ENCODE results near the gene CCL25.
A peak's percentile ranks its signal among the peaks of the same experiment; 100 is the strongest.

Gene CCL25

DNA sequence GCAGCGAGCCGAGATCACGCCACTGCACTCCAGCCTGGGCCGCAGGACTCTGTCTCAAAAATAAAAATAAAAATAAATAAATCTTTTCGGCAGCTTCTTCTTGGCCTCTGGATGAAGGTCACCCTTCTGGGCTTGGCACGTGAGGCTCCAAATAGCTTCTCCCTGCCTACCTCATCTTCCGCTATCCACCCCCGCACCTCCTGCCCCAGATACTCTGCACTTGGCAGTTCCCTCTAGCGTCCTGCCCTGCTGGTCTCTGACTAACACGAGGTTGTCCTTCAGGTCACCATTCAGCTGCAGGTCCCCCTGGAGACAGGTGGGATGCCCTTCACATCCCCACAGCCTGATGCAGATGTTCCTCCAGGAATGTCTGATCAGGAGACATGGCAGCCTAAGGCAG, 8.5 kb upstream of the CCL25 start:
- Histone ChIP-seq H2AFZ (ENCODE audit: low read depth, low read length) (no peak overlapping the region), H3K14ac (ENCODE audit: low read length in 2 of 2) (no peak overlapping the region), H3K18ac (ENCODE audit: low read depth in 1 of 2, low read length in 2 of 2) (no peak overlapping the region), H3K4me2 (ENCODE audit: low read length, poor library complexity, severe bottlenecking) (no peak overlapping the region), H3K4me1 (ENCODE audit: control insufficient read depth, insufficient read depth, low read depth, low read length) (peaks cover 2% of the 10 kb centered on the region), H4K8ac (ENCODE audit: low read length) (no peak overlapping the region), H2BK12ac (ENCODE audit: low read length in 2 of 2) (no peak overlapping the region), H2BK120ac (ENCODE audit: low read depth, low read length) (no peak overlapping the region), H3K27ac (ENCODE audit: low read length, poor library complexity, severe bottlenecking) (no peak overlapping the region), H3K4me3 (ENCODE audit: insufficient read depth in 1 of 2, low read depth in 1 of 2, low read length in 2 of 2) (no peak overlapping the region), H3K9me3 (ENCODE audit: control insufficient read depth, low read length) (no peaks in the 10 kb centered on the region), H3K4ac (ENCODE audit: low read depth in 1 of 2, low read length in 2 of 2) (no peak overlapping the region), H2BK15ac (ENCODE audit: low read depth, poor library complexity, severe bottlenecking) (no peak overlapping the region), H3K23ac (ENCODE audit: low read length in 2 of 2) (no peak overlapping the region), H3K9ac (ENCODE audit: low read length) (no peak overlapping the region), H3K27me3 (ENCODE audit: control insufficient read depth in 1 of 2, insufficient read depth in 1 of 2, low read length in 2 of 2) (peaks cover 0 to 8% of the 10 kb centered on the region in 2 experiments), H2BK5ac (ENCODE audit: low read depth, low read length, poor library complexity, severe bottlenecking) (no peak overlapping the region), H4K91ac (ENCODE audit: low read length) (no peak overlapping the region), H3K36me3 (ENCODE audit: control insufficient read depth in 1 of 2, insufficient read depth in 2 of 2, low read depth in 1 of 2, low read length in 2 of 2) (no peaks in the 10 kb centered on the region), H3K79me1 (replicated peaks; ENCODE audit: low read length, poor library complexity, severe bottlenecking) (no peaks in the 10 kb centered on the region), H2AK5ac (ENCODE audit: low read length, severe bottlenecking) (no peak overlapping the region)
- WGBS, result 92% methylated on average over 10 of the region's 10 CpGs
- DNase-seq, result no peak

DNA sequence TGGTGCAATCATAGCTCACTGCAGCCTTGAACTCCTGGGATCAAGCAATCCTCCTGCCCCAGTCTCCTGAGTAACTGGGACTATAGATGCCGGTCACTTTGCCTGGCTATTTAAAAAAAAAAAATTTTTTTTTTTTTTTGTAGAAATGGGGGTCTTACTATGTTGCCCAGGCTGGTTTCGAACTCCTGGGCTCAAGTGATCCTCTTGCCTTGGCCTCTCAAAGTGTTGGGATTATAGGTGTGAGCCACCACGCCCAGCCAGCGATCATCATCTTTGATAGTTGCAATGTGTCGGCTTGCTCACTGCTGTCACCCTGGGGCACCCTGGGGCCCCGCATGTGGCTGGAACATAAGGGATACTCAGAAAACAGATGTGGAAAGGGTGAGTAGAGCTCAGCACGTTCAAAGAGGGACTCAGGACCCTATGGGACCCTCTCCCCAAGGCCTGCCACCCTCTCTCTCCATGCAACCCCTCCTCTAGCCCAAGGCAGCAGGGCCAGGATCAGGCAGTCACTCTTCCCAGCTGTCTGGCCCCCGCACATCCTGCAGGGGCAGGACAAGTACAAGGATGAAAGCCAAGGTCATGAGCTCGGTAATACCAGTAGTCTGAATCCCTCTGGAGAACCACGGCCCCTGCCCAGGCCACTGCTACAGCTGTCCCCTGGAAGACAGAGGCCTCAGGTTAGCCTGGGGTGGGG, 6.5 kb upstream of the CCL25 start:
- no peak overlapping the region for H2BK12ac ChIP-seq (ENCODE audit: low read length in 2 of 2)
- no peak overlapping the region for H3K18ac ChIP-seq (ENCODE audit: low read depth in 1 of 2, low read length in 2 of 2)
- no peaks in the 10 kb centered on the region for H3K9me3 ChIP-seq (ENCODE audit: control insufficient read depth, low read length)
- H4K8ac ChIP-seq (ENCODE audit: low read length), result no peak overlapping the region
- no peak overlapping the region for H2BK120ac ChIP-seq (ENCODE audit: low read depth, low read length)
- H2AK5ac ChIP-seq (ENCODE audit: low read length, severe bottlenecking), result no peak overlapping the region
- H3K4me3 ChIP-seq (ENCODE audit: insufficient read depth in 1 of 2, low read depth in 1 of 2, low read length in 2 of 2), result no peak overlapping the region
- H3K4ac ChIP-seq (ENCODE audit: low read depth in 1 of 2, low read length in 2 of 2), result no peak overlapping the region
- H3K14ac ChIP-seq (ENCODE audit: low read length in 2 of 2), result no peak overlapping the region
- H3K27me3 ChIP-seq (ENCODE audit: control insufficient read depth in 1 of 2, insufficient read depth in 1 of 2, low read length in 2 of 2), result peaks cover 8 to 24% of the 10 kb centered on the region in 2 experiments
- no peak overlapping the region for H3K4me2 ChIP-seq (ENCODE audit: low read length, poor library complexity, severe bottlenecking)
- H3K36me3 ChIP-seq (ENCODE audit: control insufficient read depth in 1 of 2, insufficient read depth in 2 of 2, low read depth in 1 of 2, low read length in 2 of 2), result no peaks in the 10 kb centered on the region
- H3K9ac ChIP-seq (ENCODE audit: low read length), result no peak overlapping the region
- H4K91ac ChIP-seq (ENCODE audit: low read length), result no peak overlapping the region
- DNase-seq, result no peak
- no peaks in the 10 kb centered on the region for H3K79me1 ChIP-seq (replicated peaks; ENCODE audit: low read length, poor library complexity, severe bottlenecking)
- H3K4me1 ChIP-seq (ENCODE audit: control insufficient read depth, insufficient read depth, low read depth, low read length), result peaks cover 12% of the 10 kb centered on the region
- no peak overlapping the region for H2BK5ac ChIP-seq (ENCODE audit: low read depth, low read length, poor library complexity, severe bottlenecking)
- 70% methylated on average over 10 of the region's 10 CpGs for WGBS
- H3K23ac ChIP-seq (ENCODE audit: low read length in 2 of 2), result no peak overlapping the region
- no peak overlapping the region for H3K27ac ChIP-seq (ENCODE audit: low read length, poor library complexity, severe bottlenecking)
- no peak overlapping the region for H2BK15ac ChIP-seq (ENCODE audit: low read depth, poor library complexity, severe bottlenecking)
- no peak overlapping the region for H2AFZ ChIP-seq (ENCODE audit: low read depth, low read length)

DNA sequence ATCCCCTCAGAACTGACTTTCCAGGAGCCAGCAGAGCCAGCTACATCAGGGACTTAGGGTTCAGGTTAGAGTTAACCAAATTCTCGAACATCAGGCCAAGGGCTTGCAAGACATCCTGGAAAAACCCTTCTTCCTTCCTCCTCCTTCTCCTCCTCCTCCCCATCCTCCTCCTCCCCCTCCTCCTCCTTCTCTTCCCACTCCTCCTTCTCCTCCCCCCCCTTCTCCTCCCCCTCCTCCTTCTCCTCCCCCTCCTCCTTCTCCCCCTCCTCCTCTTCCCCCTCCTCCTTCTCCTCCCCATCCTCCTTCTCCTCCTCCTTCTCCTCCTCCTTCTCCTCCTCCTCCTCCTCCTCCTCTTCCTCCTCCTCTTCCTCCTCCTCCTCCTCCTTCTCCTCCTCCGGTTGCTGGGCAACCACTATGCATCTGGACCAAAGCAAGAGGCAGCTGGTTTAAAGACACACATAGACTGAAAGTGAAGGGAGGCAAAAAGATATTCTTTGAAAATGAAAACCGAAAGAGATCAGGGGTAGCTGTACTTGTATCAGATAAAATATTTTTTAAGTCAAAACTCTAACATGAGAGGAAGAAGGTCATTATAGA, 5.9 kb upstream of the CCL25 start:
- no peak overlapping the region for H4K91ac ChIP-seq (ENCODE audit: low read length)
- no peak overlapping the region for H2BK120ac ChIP-seq (ENCODE audit: low read depth, low read length)
- DNase-seq, result no peak
- no peaks in the 10 kb centered on the region for H3K36me3 ChIP-seq (ENCODE audit: control insufficient read depth in 1 of 2, insufficient read depth in 2 of 2, low read depth in 1 of 2, low read length in 2 of 2)
- peaks cover 10% of the 10 kb centered on the region for H3K4me1 ChIP-seq (ENCODE audit: control insufficient read depth, insufficient read depth, low read depth, low read length)
- H3K4ac ChIP-seq (ENCODE audit: low read depth in 1 of 2, low read length in 2 of 2), result no peak overlapping the region
- H3K9ac ChIP-seq (ENCODE audit: low read length), result no peak overlapping the region
- H3K18ac ChIP-seq (ENCODE audit: low read depth in 1 of 2, low read length in 2 of 2), result no peak overlapping the region
- H2BK12ac ChIP-seq (ENCODE audit: low read length in 2 of 2), result no peak overlapping the region
- no peak overlapping the region for H2AFZ ChIP-seq (ENCODE audit: low read depth, low read length)
- no peak overlapping the region for H3K4me3 ChIP-seq (ENCODE audit: insufficient read depth in 1 of 2, low read depth in 1 of 2, low read length in 2 of 2)
- H2BK5ac ChIP-seq (ENCODE audit: low read depth, low read length, poor library complexity, severe bottlenecking), result no peak overlapping the region
- H3K79me1 ChIP-seq (replicated peaks; ENCODE audit: low read length, poor library complexity, severe bottlenecking), result no peaks in the 10 kb centered on the region
- no peak overlapping the region for H2BK15ac ChIP-seq (ENCODE audit: low read depth, poor library complexity, severe bottlenecking)
- 80% methylated on average over 1 of the region's 3 CpGs for WGBS
- H2AK5ac ChIP-seq (ENCODE audit: low read length, severe bottlenecking), result no peak overlapping the region
- H4K8ac ChIP-seq (ENCODE audit: low read length), result no peak overlapping the region
- H3K27ac ChIP-seq (ENCODE audit: low read length, poor library complexity, severe bottlenecking), result no peak overlapping the region
- no peak overlapping the region for H3K14ac ChIP-seq (ENCODE audit: low read length in 2 of 2)
- no peaks in the 10 kb centered on the region for H3K9me3 ChIP-seq (ENCODE audit: control insufficient read depth, low read length)
- no peak overlapping the region for H3K23ac ChIP-seq (ENCODE audit: low read length in 2 of 2)
- peaks cover 8 to 22% of the 10 kb centered on the region in 2 experiments for H3K27me3 ChIP-seq (ENCODE audit: control insufficient read depth in 1 of 2, insufficient read depth in 1 of 2, low read length in 2 of 2)
- H3K4me2 ChIP-seq (ENCODE audit: low read length, poor library complexity, severe bottlenecking), result no peak overlapping the region

DNA sequence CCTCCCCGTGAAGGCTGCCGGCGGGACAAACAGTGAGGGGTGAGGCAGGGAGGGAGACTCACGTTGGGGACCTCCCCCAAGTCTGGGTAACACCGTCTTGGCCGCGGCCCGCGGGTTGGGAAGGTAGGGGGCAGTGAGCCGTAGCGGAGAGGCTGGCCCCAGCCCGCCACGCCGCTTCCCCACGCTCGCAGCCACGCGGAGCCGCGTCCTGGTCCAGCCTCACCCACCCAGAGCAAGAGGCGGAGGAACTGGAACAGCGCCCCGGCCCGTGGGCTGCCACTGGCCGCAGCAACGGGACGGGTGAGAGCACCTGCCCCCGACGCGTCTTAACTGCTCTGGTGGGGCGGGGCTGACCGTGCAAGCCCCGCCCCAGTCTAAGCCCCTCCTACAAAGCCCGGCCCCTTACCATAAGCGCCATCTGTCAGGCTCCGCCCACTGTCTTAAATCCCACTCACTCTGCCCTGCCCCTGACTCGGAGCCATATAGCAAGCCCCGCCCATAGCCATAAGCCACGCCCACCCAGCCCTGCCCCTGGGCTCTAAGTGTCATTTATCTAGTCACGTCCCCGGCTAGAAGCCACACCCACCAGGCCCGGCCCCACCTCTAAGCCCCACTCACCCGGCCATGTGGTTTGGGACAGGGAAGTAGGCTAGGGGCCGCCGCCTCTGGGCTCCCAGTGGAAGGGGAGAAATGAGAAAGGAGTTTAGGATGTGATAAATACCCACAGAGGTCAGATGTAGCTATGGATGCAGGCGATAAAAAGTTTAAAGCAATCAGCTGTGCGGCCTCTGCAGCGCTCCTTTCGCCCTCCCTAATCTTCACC, 2.1 kb upstream of the CCL25 start:
- H3K18ac ChIP-seq (ENCODE audit: low read depth in 1 of 2, low read length in 2 of 2), result peak overlapping the region in 1 of 2 experiments; percentile 24
- H3K36me3 ChIP-seq (ENCODE audit: control insufficient read depth in 1 of 2, insufficient read depth in 2 of 2, low read depth in 1 of 2, low read length in 2 of 2), result no peaks in the 10 kb centered on the region
- H3K4me1 ChIP-seq (ENCODE audit: control insufficient read depth, insufficient read depth, low read depth, low read length), result peaks cover 10% of the 10 kb centered on the region
- no peaks in the 10 kb centered on the region for H3K9me3 ChIP-seq (ENCODE audit: control insufficient read depth, low read length)
- H2BK15ac ChIP-seq (ENCODE audit: low read depth, poor library complexity, severe bottlenecking), result no peak overlapping the region
- DNase-seq, result peak; percentile 77
- H4K91ac ChIP-seq (ENCODE audit: low read length), result no peak overlapping the region
- peak overlapping the region; percentile 89 for H2AFZ ChIP-seq (ENCODE audit: low read depth, low read length)
- H2BK12ac ChIP-seq (ENCODE audit: low read length in 2 of 2), result no peak overlapping the region
- no peak overlapping the region for H4K8ac ChIP-seq (ENCODE audit: low read length)
- H3K4me2 ChIP-seq (ENCODE audit: low read length, poor library complexity, severe bottlenecking), result peak overlapping the region; percentile 33
- no peak overlapping the region for H2BK5ac ChIP-seq (ENCODE audit: low read depth, low read length, poor library complexity, severe bottlenecking)
- H3K23ac ChIP-seq (ENCODE audit: low read length in 2 of 2), result peak overlapping the region in 1 of 2 experiments; percentile 52
- peak overlapping the region in 1 of 2 experiments; percentile 84 for H3K14ac ChIP-seq (ENCODE audit: low read length in 2 of 2)
- H2BK120ac ChIP-seq (ENCODE audit: low read depth, low read length), result no peak overlapping the region
- no peak overlapping the region for H2AK5ac ChIP-seq (ENCODE audit: low read length, severe bottlenecking)
- H3K9ac ChIP-seq (ENCODE audit: low read length), result no peak overlapping the region
- WGBS, result 12% methylated on average over 43 of the region's 49 CpGs
- peak overlapping the region in 1 of 2 experiments; percentile 13 for H3K4me3 ChIP-seq (ENCODE audit: insufficient read depth in 1 of 2, low read depth in 1 of 2, low read length in 2 of 2)
- H3K27me3 ChIP-seq (ENCODE audit: control insufficient read depth in 1 of 2, insufficient read depth in 1 of 2, low read length in 2 of 2), result peaks cover 11 to 35% of the 10 kb centered on the region in 2 experiments
- H3K27ac ChIP-seq (ENCODE audit: low read length, poor library complexity, severe bottlenecking), result no peak overlapping the region
- H3K79me1 ChIP-seq (replicated peaks; ENCODE audit: low read length, poor library complexity, severe bottlenecking), result no peaks in the 10 kb centered on the region
- H3K4ac ChIP-seq (ENCODE audit: low read depth in 1 of 2, low read length in 2 of 2), result no peak overlapping the region
